Activated T-cell treated with anti-CD3 and anti-CD28 coated beads, Interleukin-2, amount 50 U/mL, for 4 hours (primary cell): ENCODE results near the gene SP5. TPM values are rescaled to one million over a fixed set of nuclear protein-coding genes. Genes with fewer than 3 reads are reported as not detected.
"Not testable (repeated sequence)": the region's sequence is repeated elsewhere in the genome, so short reads cannot be mapped to it uniquely, and the experiment has no call there.

Experiments
- ATAC-seq, 2 donors: fragments of 200-7000 bp; cut with Tn5 transposase; one replicate each; pipeline ENCODE4 v1.10.0; 2021
- DNase-seq: peaks from one replicate; pipeline ENCODE4 v3.0.0-alpha.2; 2020
- H3K27me3 Mint-ChIP-seq: one replicate; pipeline ENCODE4 v1.8.0; 2021; ENCODE audit warnings: low read depth, mixed read lengths
- H3K36me3 Mint-ChIP-seq: one replicate; pipeline ENCODE4 v1.8.0; 2022; ENCODE audit warnings: mixed read lengths; ENCODE audit not compliant: insufficient read depth
- H3K4me1 Mint-ChIP-seq: one replicate; pipeline ENCODE4 v1.8.0; 2021; ENCODE audit warnings: low read depth, mixed read lengths
- H3K4me3 Mint-ChIP-seq: one replicate; pipeline ENCODE4 v1.8.0; 2021; ENCODE audit warnings: mild to moderate bottlenecking, moderate library complexity, mixed read lengths
- H3K9me3 Mint-ChIP-seq: one replicate; pipeline ENCODE4 v1.8.0; 2021; ENCODE audit warnings: mixed read lengths
- total RNA-seq, 3 donors: library from RNA; stranded (reverse); gene quantifications; one replicate each; pipeline ENCODE4 v1.2.1, GENCODE V29; 2021

Gene SP5
- total RNA-seq, 3 donors from 2014 or later, result not detected

- H3K4me1 Mint-ChIP-seq, result peaks cover 33% of the 10 kb centered on the region
- DNase-seq (peak; percentile 16), ATAC-seq (no peak)
- H3K36me3 Mint-ChIP-seq, result no peaks in the 10 kb centered on the region
- peak overlapping the region; percentile 78 for H3K4me3 Mint-ChIP-seq
- H3K27me3 Mint-ChIP-seq, result peaks cover 66% of the 10 kb centered on the region
- H3K9me3 Mint-ChIP-seq, result no peaks in the 10 kb centered on the region
These were observed 1.0 kb downstream of the SP5 start for GRCh38 chr2:170715932-170716777.

GRCh38 chr2:170716851-170717598 is 1.9 kb downstream of the SP5 start:
- peak; percentile 47 to 55 for ATAC-seq
- peak overlapping the region; percentile 8 for H3K4me3 Mint-ChIP-seq
- H3K27me3 Mint-ChIP-seq, result peaks cover 70% of the 10 kb centered on the region
- H3K9me3 Mint-ChIP-seq, result no peaks in the 10 kb centered on the region
- peaks cover 30% of the 10 kb centered on the region for H3K4me1 Mint-ChIP-seq
- DNase-seq, result peak; percentile 19
- H3K36me3 Mint-ChIP-seq, result no peaks in the 10 kb centered on the region

GRCh38 chr2:170717599-170717963 is 2.4 kb downstream of the SP5 start:
- no peaks in the 10 kb centered on the region for H3K36me3 Mint-ChIP-seq
- H3K4me1 Mint-ChIP-seq, result peaks cover 25% of the 10 kb centered on the region
- no peaks in the 10 kb centered on the region for H3K9me3 Mint-ChIP-seq
- H3K4me3 Mint-ChIP-seq, result no peak overlapping the region
- DNase-seq, result no peak
- no peak for ATAC-seq
- H3K27me3 Mint-ChIP-seq, result peaks cover 69% of the 10 kb centered on the region

- H3K27me3 Mint-ChIP-seq, result peaks cover 65% of the 10 kb centered on the region
- no peak overlapping the region for H3K4me3 Mint-ChIP-seq
- no peaks in the 10 kb centered on the region for H3K9me3 Mint-ChIP-seq
- peaks cover 22% of the 10 kb centered on the region for H3K4me1 Mint-ChIP-seq
- H3K36me3 Mint-ChIP-seq, result no peaks in the 10 kb centered on the region
- DNase-seq, result no peak
- ATAC-seq, result no peak
These were observed 3.0 kb downstream of the SP5 start for GRCh38 chr2:170717991-170718589.

- no peaks in the 10 kb centered on the region for H3K9me3 Mint-ChIP-seq
- H3K36me3 Mint-ChIP-seq, result no peaks in the 10 kb centered on the region
- H3K4me3 Mint-ChIP-seq, result no peak overlapping the region
- no peak for DNase-seq
- peaks cover 67% of the 10 kb centered on the region for H3K27me3 Mint-ChIP-seq
- H3K4me1 Mint-ChIP-seq, result peaks cover 17% of the 10 kb centered on the region
- no peak for ATAC-seq
These were observed 4.7 kb downstream of the SP5 start for GRCh38 chr2:170719810-170720209.

GRCh38 chr2:170721678-170722077 is 6.5 kb downstream of the SP5 start:
- no peak overlapping the region for H3K4me3 Mint-ChIP-seq
- H3K4me1 Mint-ChIP-seq, result peaks cover 9% of the 10 kb centered on the region
- no peak for DNase-seq

GRCh38 chr2:170722301-170722700 is 7.2 kb downstream of the SP5 start:
- no peak overlapping the region for H3K4me3 Mint-ChIP-seq
- ATAC-seq, result no peak
- no peaks in the 10 kb centered on the region for H3K9me3 Mint-ChIP-seq
- peaks cover 68% of the 10 kb centered on the region for H3K27me3 Mint-ChIP-seq
- DNase-seq, result no peak
- peaks cover 6% of the 10 kb centered on the region for H3K4me1 Mint-ChIP-seq
- H3K36me3 Mint-ChIP-seq, result no peaks in the 10 kb centered on the region

More at GRCh38 chr2:170721678-170722077, 6.5 kb downstream of the SP5 start:
- Mint-ChIP-seq H3K27me3 (peaks cover 67% of the 10 kb centered on the region), H3K9me3 (no peaks in the 10 kb centered on the region), H3K36me3 (no peaks in the 10 kb centered on the region)
- no peak for ATAC-seq

GRCh38 chr2:170723446-170723958 is 8.4 kb downstream of the SP5 start:
- peaks cover 62% of the 10 kb centered on the region for H3K27me3 Mint-ChIP-seq
- ATAC-seq (no peak), DNase-seq (no peak)
- H3K9me3 Mint-ChIP-seq, result peaks cover 3% of the 10 kb centered on the region
- no peaks in the 10 kb centered on the region for H3K4me1 Mint-ChIP-seq
- H3K4me3 Mint-ChIP-seq, result no peak overlapping the region
- no peaks in the 10 kb centered on the region for H3K36me3 Mint-ChIP-seq

GRCh38 chr2:170733798-170734600 is 18.9 kb downstream of the SP5 start:
- peaks cover 10% of the 10 kb centered on the region for H3K9me3 Mint-ChIP-seq
- H3K4me3 Mint-ChIP-seq, result no peak overlapping the region
- peaks cover 37% of the 10 kb centered on the region for H3K27me3 Mint-ChIP-seq
- H3K4me1 Mint-ChIP-seq, result no peaks in the 10 kb centered on the region
- DNase-seq (no peak), ATAC-seq (no peak)
- no peaks in the 10 kb centered on the region for H3K36me3 Mint-ChIP-seq

GRCh38 chr2:170734601-170735000 is 19.5 kb downstream of the SP5 start:
- H3K9me3 Mint-ChIP-seq, H3K4me1 Mint-ChIP-seq, DNase-seq, H3K36me3 Mint-ChIP-seq, H3K4me3 Mint-ChIP-seq, ATAC-seq: not testable (repeated sequence)
- H3K27me3 Mint-ChIP-seq, result peaks cover 36% of the 10 kb centered on the region

GRCh38 chr2:170736628-170737027 is 21.5 kb downstream of the SP5 start:
- Mint-ChIP-seq H3K27me3 (peaks cover 28% of the 10 kb centered on the region), H3K36me3 (no peaks in the 10 kb centered on the region), H3K4me1 (no peaks in the 10 kb centered on the region), H3K4me3 (no peak overlapping the region), H3K9me3 (peaks cover 10% of the 10 kb centered on the region)
- ATAC-seq (no peak), DNase-seq (no peak)

GRCh38 chr2:170737406-170737805 is 22.3 kb downstream of the SP5 start:
- DNase-seq (no peak), ATAC-seq (no peak)
- Mint-ChIP-seq H3K4me1 (no peaks in the 10 kb centered on the region), H3K27me3 (peaks cover 28% of the 10 kb centered on the region), H3K36me3 (no peaks in the 10 kb centered on the region), H3K4me3 (no peak overlapping the region), H3K9me3 (peaks cover 10% of the 10 kb centered on the region)

GRCh38 chr2:170737821-170738220 is 22.7 kb downstream of the SP5 start:
- peaks cover 10% of the 10 kb centered on the region for H3K9me3 Mint-ChIP-seq

GRCh38 chr2:170739048-170739447 is 23.9 kb downstream of the SP5 start:
- Mint-ChIP-seq H3K9me3 (peaks cover 10% of the 10 kb centered on the region), H3K4me3 (no peak overlapping the region), H3K27me3 (peaks cover 35% of the 10 kb centered on the region), H3K4me1 (no peaks in the 10 kb centered on the region), H3K36me3 (no peaks in the 10 kb centered on the region)
- ATAC-seq (no peak), DNase-seq (no peak)

More at GRCh38 chr2:170737821-170738220, 22.7 kb downstream of the SP5 start:
- peaks cover 28% of the 10 kb centered on the region for H3K27me3 Mint-ChIP-seq
- no peaks in the 10 kb centered on the region for H3K36me3 Mint-ChIP-seq
- DNase-seq, result no peak
- ATAC-seq, result no peak
- no peaks in the 10 kb centered on the region for H3K4me1 Mint-ChIP-seq
- H3K4me3 Mint-ChIP-seq, result no peak overlapping the region
